Brain microvascular endothelial cell (primary cell): ENCODE measurements around the gene CEP170.

Experiments
- DNase-seq: peaks from one replicate; pipeline ENCODE4 v3.0.0-alpha.2; 2020
- H3K27ac ChIP-seq: fragments of 250-450 bp; sonication (Bioruptor Pico); 2 replicates; pipeline ENCODE4 v1.5.1; 2020; ENCODE audit warnings: mild to moderate bottlenecking, moderate library complexity
- H3K27me3 ChIP-seq: fragments of 250-450 bp; sonication (Bioruptor Pico); replicated peaks from 2 replicates; pipeline ENCODE4 v1.5.1; 2020; ENCODE audit warnings: mild to moderate bottlenecking
- H3K36me3 ChIP-seq: fragments of 250-450 bp; sonication (Bioruptor Pico); replicated peaks from 2 replicates; pipeline ENCODE4 v1.5.1; 2020; ENCODE audit warnings: mild to moderate bottlenecking
- H3K4me3 ChIP-seq: 2 replicates; pipeline ENCODE4 v1.5.1; 2011; ENCODE audit warnings: low read depth, mild to moderate bottlenecking, control low read depth, low read length, moderate library complexity
- in situ Hi-C: cut with HindIII; loops from 2 replicates; pipeline ENCODE4 v1.10.0; 2017; ENCODE audit warnings: low sequenced_read_pairs, low pct_ligation_motif_present
- TF ChIP-seq, protein P1 (sequence below): IDR thresholded peaks from 2 replicates; pipeline ENCODE4 v1.5.1; 2011; ENCODE audit warnings: low read depth, mild to moderate bottlenecking, moderate library complexity, low read length, control low read depth, inconsistent platforms; ENCODE audit errors: missing control alignments

CEP170 gene

DNA sequence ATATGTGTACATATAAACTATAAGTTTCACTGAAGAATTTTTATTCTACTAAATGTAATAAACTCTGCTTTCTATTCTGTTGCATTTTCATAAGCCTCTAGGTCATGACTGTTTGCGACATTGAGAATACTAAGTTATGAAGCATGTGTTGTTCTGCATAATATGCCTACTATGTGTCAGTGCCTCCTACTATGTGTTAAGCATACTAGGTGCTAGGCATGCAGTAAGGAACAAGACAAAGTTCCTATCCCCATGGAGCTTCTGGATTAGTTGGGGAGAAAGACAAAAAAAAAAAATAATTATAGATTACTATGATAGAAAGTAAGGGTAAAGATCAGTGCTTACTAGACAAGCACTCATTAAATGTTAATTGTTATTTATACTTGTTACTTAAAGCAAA, 2.1 kb upstream of the CEP170 start:
- Histone ChIP-seq H3K4me3 (peak overlapping the region; percentile 90), H3K27ac (no peak overlapping the region)

GRCh38 chr1:243256590-243256989, 1.5 kb upstream of the CEP170 start:
- no peak for DNase-seq
- peak overlapping the region; percentile 66 for H3K27ac ChIP-seq
- no peaks in the 10 kb centered on the region for H3K27me3 ChIP-seq
- H3K36me3 ChIP-seq, result peaks cover 2% of the 10 kb centered on the region
- in situ Hi-C loops, result no loop called here
- TF ChIP-seq, protein P1, sequence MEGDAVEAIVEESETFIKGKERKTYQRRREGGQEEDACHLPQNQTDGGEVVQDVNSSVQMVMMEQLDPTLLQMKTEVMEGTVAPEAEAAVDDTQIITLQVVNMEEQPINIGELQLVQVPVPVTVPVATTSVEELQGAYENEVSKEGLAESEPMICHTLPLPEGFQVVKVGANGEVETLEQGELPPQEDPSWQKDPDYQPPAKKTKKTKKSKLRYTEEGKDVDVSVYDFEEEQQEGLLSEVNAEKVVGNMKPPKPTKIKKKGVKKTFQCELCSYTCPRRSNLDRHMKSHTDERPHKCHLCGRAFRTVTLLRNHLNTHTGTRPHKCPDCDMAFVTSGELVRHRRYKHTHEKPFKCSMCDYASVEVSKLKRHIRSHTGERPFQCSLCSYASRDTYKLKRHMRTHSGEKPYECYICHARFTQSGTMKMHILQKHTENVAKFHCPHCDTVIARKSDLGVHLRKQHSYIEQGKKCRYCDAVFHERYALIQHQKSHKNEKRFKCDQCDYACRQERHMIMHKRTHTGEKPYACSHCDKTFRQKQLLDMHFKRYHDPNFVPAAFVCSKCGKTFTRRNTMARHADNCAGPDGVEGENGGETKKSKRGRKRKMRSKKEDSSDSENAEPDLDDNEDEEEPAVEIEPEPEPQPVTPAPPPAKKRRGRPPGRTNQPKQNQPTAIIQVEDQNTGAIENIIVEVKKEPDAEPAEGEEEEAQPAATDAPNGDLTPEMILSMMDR, result no peak
- peak overlapping the region; percentile 90 for H3K4me3 ChIP-seq

More for the DNA sequence above, 2.1 kb upstream of the CEP170 start:
- DNase-seq, result no peak
- in situ Hi-C loops, result no loop called here
- H3K27me3 ChIP-seq, result no peaks in the 10 kb centered on the region
- TF ChIP-seq, protein P1, result no peak
- H3K36me3 ChIP-seq, result peaks cover 2% of the 10 kb centered on the region

GRCh38 chr1:243255791-243256512, 871 bp upstream of the CEP170 start, which contains the start of gene SDCCAG8:
Gene SDCCAG8 (plus strand): TSS chr1:243256041. CDS start chr1:243256174, 133 bp downstream.
- no peaks in the 10 kb centered on the region for H3K27me3 ChIP-seq
- in situ Hi-C loops, result no loop called here
- TF ChIP-seq, protein P1, result no peak
- peak within 1 kb of the TSS; percentile 87 for H3K27ac ChIP-seq
- peak; percentile 100 for DNase-seq
- H3K4me3 ChIP-seq, result peak within 1 kb of the TSS; percentile 90
- peaks cover 2% of the 10 kb centered on the region for H3K36me3 ChIP-seq

DNA sequence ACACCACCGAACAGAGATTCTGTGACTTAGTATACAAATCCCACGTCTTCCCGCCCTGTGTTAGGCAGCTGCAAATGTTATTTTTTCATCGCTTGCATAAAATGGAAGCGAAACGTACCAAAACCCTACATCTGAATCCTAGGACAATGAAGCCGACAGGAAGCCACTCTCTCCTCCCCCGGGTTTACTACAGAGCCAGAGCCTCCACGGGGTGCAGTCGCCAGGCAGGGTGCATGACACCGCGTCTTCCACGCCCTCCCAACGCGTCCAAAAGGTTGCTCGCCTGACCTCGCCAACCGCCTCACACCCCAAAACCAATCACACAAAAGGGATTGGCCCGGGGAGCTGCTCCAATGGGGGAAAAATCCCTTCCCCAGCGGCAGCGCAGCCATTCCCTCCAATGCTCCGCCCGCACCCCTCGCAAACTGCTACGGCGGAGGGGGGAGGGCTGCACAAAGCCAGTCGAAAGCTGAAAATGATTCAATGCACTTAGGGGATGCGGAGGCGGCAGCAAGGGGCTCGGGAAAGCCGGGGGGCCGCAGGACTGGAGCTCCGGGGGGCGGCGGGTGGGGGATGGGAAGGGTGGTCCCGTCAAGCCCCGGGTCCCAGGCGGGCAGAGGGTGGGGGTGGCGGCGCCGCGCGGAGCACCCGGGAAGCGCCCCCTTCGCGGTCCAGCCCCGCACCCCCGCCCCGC, 701 bp downstream of the CEP170 start:
- in situ Hi-C loops, result no loop called here
- Histone ChIP-seq H3K36me3 (peaks cover 2% of the 10 kb centered on the region), H3K27me3 (no peaks in the 10 kb centered on the region), H3K4me3 (peak overlapping the region; percentile 90), H3K27ac (peak overlapping the region; percentile 87)
- DNase-seq, result peak; percentile 53
- TF ChIP-seq, protein P1, result peak; percentile 10

DNA sequence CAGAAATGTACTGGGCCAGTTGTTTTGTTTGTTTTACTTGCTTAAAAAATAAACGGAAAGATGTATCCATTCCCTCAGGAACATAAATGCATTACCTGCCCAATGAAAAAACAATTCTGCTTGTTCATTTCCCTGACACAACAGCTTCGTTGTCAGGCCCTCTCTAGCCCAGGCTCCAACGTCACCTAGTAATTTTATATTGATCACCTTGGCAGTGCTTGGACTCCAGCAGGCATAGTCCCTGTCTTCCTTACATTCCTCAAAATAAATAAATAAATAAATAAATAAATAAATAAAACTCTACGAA, 1.2 kb downstream of the CEP170 start:
- peak overlapping the region; percentile 90 for H3K4me3 ChIP-seq
- peak overlapping the region; percentile 87 for H3K27ac ChIP-seq
- DNase-seq, result no peak
- no peaks in the 10 kb centered on the region for H3K27me3 ChIP-seq
- in situ Hi-C loops, result no loop called here
- H3K36me3 ChIP-seq, result peaks cover 2% of the 10 kb centered on the region
- TF ChIP-seq, protein P1, result no peak
